RCC 7860 (cell line): ENCODE results near the gene GTF2H3.

Experiments
- DNase-seq: peaks from one replicate; pipeline ENCODE4 v3.0.0-alpha.2; 2015; ENCODE audit warnings: low spot score
- FAIRE-seq: peaks from 2 replicates; lab custom pipeline; 2012; peaks lifted over from hg19 to GRCh38; lab: Jason Lieb, UNC

The GTF2H3 gene

GRCh38 chr12:123643911-123644310 is 10.3 kb downstream of the GTF2H3 start:
- no peak for DNase-seq
- FAIRE-seq = no peak

GRCh38 chr12:123645380-123645779 is 11.8 kb downstream of the GTF2H3 start:
- FAIRE-seq (no peak), DNase-seq (no peak)

- DNase-seq (no peak), FAIRE-seq (no peak)
Observed at GRCh38 chr12:123645878-123646277, 12.2 kb downstream of the GTF2H3 start.

GRCh38 chr12:123648401-123648800 is 14.8 kb downstream of the GTF2H3 start:
- DNase-seq (no peak), FAIRE-seq (no peak)

- DNase-seq (no peak), FAIRE-seq (no peak)
Observed at GRCh38 chr12:123654129-123654701, 20.6 kb downstream of the GTF2H3 start.

GRCh38 chr12:123655420-123655819 is 21.8 kb downstream of the GTF2H3 start:
- FAIRE-seq = no peak
- no peak for DNase-seq

- FAIRE-seq (no peak), DNase-seq (no peak)
Observed at GRCh38 chr12:123656392-123656791, 22.8 kb downstream of the GTF2H3 start.

- FAIRE-seq (no peak), DNase-seq (no peak)
Observed at GRCh38 chr12:123657211-123657610, 23.6 kb downstream of the GTF2H3 start.

- DNase-seq (peak; percentile 51), FAIRE-seq (peak; percentile 84)
Observed at GRCh38 chr12:123659996-123660727, 26.5 kb downstream of the GTF2H3 start.

- DNase-seq (no peak), FAIRE-seq (no peak)
Observed at GRCh38 chr12:123667771-123668170, 34.1 kb downstream of the GTF2H3 start.

- FAIRE-seq = peak; percentile 28
Observed at GRCh38 chr12:123670882-123671728, 37.5 kb downstream of the GTF2H3 start, which contains the start of gene TCTN2. Gene TCTN2 (plus strand): TSS chr12:123671113. CDS start chr12:123671241, 128 bp downstream.

GRCh38 chr12:123671876-123672275 is 38.2 kb downstream of the GTF2H3 start:
- no peak for DNase-seq
- FAIRE-seq = no peak

More at GRCh38 chr12:123670882-123671728, 37.5 kb downstream of the GTF2H3 start, which contains the start of gene TCTN2:
- DNase-seq = peak; percentile 68

- DNase-seq (no peak), FAIRE-seq (no peak)
Observed at GRCh38 chr12:123675436-123675835, 41.8 kb downstream of the GTF2H3 start.

- DNase-seq (no peak), FAIRE-seq (no peak)
Observed at GRCh38 chr12:123676616-123677320, 43.1 kb downstream of the GTF2H3 start.

- no peak for FAIRE-seq
- DNase-seq = no peak
Observed at GRCh38 chr12:123678981-123679380, 45.4 kb downstream of the GTF2H3 start.

- DNase-seq (no peak), FAIRE-seq (no peak)
Observed at GRCh38 chr12:123681605-123682004, 48.0 kb downstream of the GTF2H3 start.

- FAIRE-seq (no peak), DNase-seq (no peak)
Observed at GRCh38 chr12:123683964-123684363, 50.3 kb downstream of the GTF2H3 start.

GRCh38 chr12:123686636-123687190 is 53.1 kb downstream of the GTF2H3 start:
- DNase-seq (no peak), FAIRE-seq (no peak)

GRCh38 chr12:123690191-123690840 is 56.7 kb downstream of the GTF2H3 start:
- FAIRE-seq = no peak

GRCh38 chr12:123696207-123696606 is 62.6 kb downstream of the GTF2H3 start:
- DNase-seq = no peak
- FAIRE-seq = no peak

More at GRCh38 chr12:123690191-123690840, 56.7 kb downstream of the GTF2H3 start:
- no peak for DNase-seq
